Effector CD8-positive, alpha-beta T cell (primary cell): ENCODE measurements around the gene ARL2.
"Not testable (repeated sequence)": the region's sequence is repeated elsewhere in the genome, so short reads cannot be mapped to it uniquely, and the experiment has no call there.

Experiments used
- DNase-seq: peaks from one replicate; lab custom pipeline; 2025; lab: John Stamatoyannopoulos, UW

ARL2 gene

GRCh38 chr11:65008016-65008415, 5.9 kb upstream of the ARL2 start:
- no peak for DNase-seq

GRCh38 chr11:65008873-65009272, 5.1 kb upstream of the ARL2 start:
- no peak for DNase-seq

- DNase-seq, result peak; percentile 86
Measured at GRCh38 chr11:65013130-65013887, 651 bp upstream of the ARL2 start.

GRCh38 chr11:65014726-65015227, 817 bp downstream of the ARL2 start:
- DNase-seq, result no peak

GRCh38 chr11:65016705-65017104, 2.7 kb downstream of the ARL2 start:
- DNase-seq, result no peak

GRCh38 chr11:65017937-65018336, 4.0 kb downstream of the ARL2 start:
- DNase-seq, result no peak

GRCh38 chr11:65019824-65020223, 5.9 kb downstream of the ARL2 start:
- no peak for DNase-seq

- no peak for DNase-seq
Measured at GRCh38 chr11:65021003-65021402, 7.0 kb downstream of the ARL2 start.

- DNase-seq, result no peak
Measured at GRCh38 chr11:65021509-65021908, 7.5 kb downstream of the ARL2 start.

- DNase-seq, result not testable (repeated sequence)
Measured at GRCh38 chr11:65023502-65023901, 9.5 kb downstream of the ARL2 start.

GRCh38 chr11:65026810-65027209, 12.8 kb downstream of the ARL2 start:
- no peak for DNase-seq

- peak; percentile 89 for DNase-seq
Measured at GRCh38 chr11:65027213-65028067, 13.5 kb downstream of the ARL2 start, which contains the start of gene SNX15. Gene SNX15, plus strand, starts transcription at chr11:65027439. Its CDS starts 99 bp downstream, at chr11:65027538.

GRCh38 chr11:65032216-65032615, 18.3 kb downstream of the ARL2 start:
- DNase-seq, result no peak

- DNase-seq, result no peak
Measured at GRCh38 chr11:65034423-65034822, 20.5 kb downstream of the ARL2 start.

GRCh38 chr11:65035579-65035978, 21.6 kb downstream of the ARL2 start:
- DNase-seq, result no peak

GRCh38 chr11:65036931-65037330, 23.0 kb downstream of the ARL2 start:
- no peak for DNase-seq

GRCh38 chr11:65040520-65040846, 26.5 kb downstream of the ARL2 start:
- DNase-seq, result no peak

GRCh38 chr11:65040847-65041622, 27.1 kb downstream of the ARL2 start, which contains the start of gene SAC3D1:
Gene SAC3D1, plus strand, starts transcription at chr11:65041210. Its CDS starts 83 bp downstream, at chr11:65041293.
- DNase-seq, result peak; percentile 79

- DNase-seq, result no peak
Measured at GRCh38 chr11:65042891-65043290, 28.9 kb downstream of the ARL2 start.

GRCh38 chr11:65043881-65044501, 30.0 kb downstream of the ARL2 start:
- no peak for DNase-seq

- DNase-seq, result no peak
Measured at GRCh38 chr11:65045061-65045460, 31.1 kb downstream of the ARL2 start.

GRCh38 chr11:65045728-65046127, 31.8 kb downstream of the ARL2 start:
- no peak for DNase-seq
